Measurements from ENCODE around the gene APBB3.
A peak's percentile ranks its signal among the peaks of the same experiment; 100 is the strongest.

Gene APBB3

GRCh38 chr5:140567136-140567818 lies 2.9 kb upstream of the APBB3 start:
- H3K27ac ChIP-seq, result peak overlapping the region in 4 of 11 experiments; percentile 6 to 81 (median 43); a peak in 3 of 22 replicates
- peaks cover 7 to 27% (median 19%) of the 10 kb centered on the region in 11 experiments; a peak in 21 of 22 replicates for H3K9me3 ChIP-seq (replicated peaks in 1 of 11)
- peak overlapping the region in 2 of 11 experiments; percentile 33 to 98; a peak in 3 of 22 replicates for H3K9ac ChIP-seq
- no peak for TF ChIP-seq Cebpa-rat (IDR thresholded peaks at IDR 0.05)
- peaks cover 6 to 50% (median 23%) of the 10 kb centered on the region in 11 experiments; a peak in 20 of 22 replicates for H3K36me3 ChIP-seq
- peak overlapping the region in 5 of 11 experiments; percentile 79 to 98 (median 89); a peak in 10 of 22 replicates for H3K4me2 ChIP-seq
- peak overlapping the region in 2 of 10 experiments; percentile 21 to 63; a peak in 3 of 20 replicates for H3K4me3 ChIP-seq
- H3K27me3 ChIP-seq, result peaks cover 35 to 50% (median 47%) of the 10 kb centered on the region in 11 experiments
- peaks cover 28 to 89% (median 57%) of the 10 kb centered on the region in 10 experiments for H3K4me1 ChIP-seq
- H4K20me1 ChIP-seq, result no peaks in the 10 kb centered on the region

- TF ChIP-seq Cebpa-rat (IDR thresholded peaks at IDR 0.05), result no peak
- peaks cover 7 to 27% (median 19%) of the 10 kb centered on the region in 11 experiments; a peak in 21 of 22 replicates for H3K9me3 ChIP-seq (replicated peaks in 1 of 11)
- peaks cover 28 to 89% (median 57%) of the 10 kb centered on the region in 10 experiments for H3K4me1 ChIP-seq
- no peaks in the 10 kb centered on the region for H4K20me1 ChIP-seq
- H3K4me3 ChIP-seq, result peak overlapping the region in 3 of 10 experiments; percentile 58 to 66 (median 63); a peak in 4 of 20 replicates
- peak overlapping the region in 7 of 11 experiments; percentile 77 to 98 (median 85); a peak in 10 of 22 replicates for H3K4me2 ChIP-seq
- peaks cover 6 to 50% (median 23%) of the 10 kb centered on the region in 11 experiments; a peak in 20 of 22 replicates for H3K36me3 ChIP-seq
- peak overlapping the region in 3 of 11 experiments; percentile 79 to 98 (median 83); a peak in 3 of 22 replicates for H3K9ac ChIP-seq
- H3K27me3 ChIP-seq, result peaks cover 35 to 53% (median 48%) of the 10 kb centered on the region in 11 experiments
- H3K27ac ChIP-seq, result 0 out of 22 replicates have a peak overlapping the region, but pooled peaks of 1 of the 11 experiments have one; percentile 6
These were observed 2.3 kb upstream of the APBB3 start for GRCh38 chr5:140566665-140567064.

GRCh38 chr5:140565780-140566095 lies 1.3 kb upstream of the APBB3 start:
- Histone ChIP-seq H3K4me1 (peaks cover 28 to 88% (median 57%) of the 10 kb centered on the region in 10 experiments), H3K9ac (peak overlapping the region in 8 of 11 experiments; percentile 73 to 98 (median 80); a peak in 11 of 22 replicates), H3K4me2 (peak overlapping the region; percentile 59 to 98 (median 79)), H3K4me3 (peak overlapping the region; percentile 58 to 73 (median 64); a peak in 19 of 20 replicates), H3K36me3 (peaks cover 6 to 55% (median 23%) of the 10 kb centered on the region in 11 experiments; a peak in 20 of 22 replicates), H3K27me3 (peaks cover 35 to 53% (median 48%) of the 10 kb centered on the region in 11 experiments), H3K27ac (peak overlapping the region in 10 of 11 experiments; percentile 73 to 86 (median 80); a peak in 14 of 22 replicates), H4K20me1 (peaks cover 0 to 4% (median 0%) of the 10 kb centered on the region in 11 experiments; a peak in 1 of 22 replicates), H3K9me3 (replicated peaks in 1 of 11) (peaks cover 7 to 27% (median 19%) of the 10 kb centered on the region in 11 experiments; a peak in 21 of 22 replicates)
- TF ChIP-seq Cebpa-rat (IDR thresholded peaks at IDR 0.05), result no peak

- Histone ChIP-seq H3K36me3 (peaks cover 6 to 57% (median 23%) of the 10 kb centered on the region in 11 experiments; a peak in 20 of 22 replicates), H3K27ac (peak overlapping the region; percentile 71 to 86 (median 80)), H3K27me3 (peaks cover 35 to 53% (median 48%) of the 10 kb centered on the region in 11 experiments), H3K4me1 (peaks cover 27 to 88% (median 56%) of the 10 kb centered on the region in 10 experiments), H3K9ac (peak overlapping the region; percentile 65 to 98 (median 79)), H3K4me2 (peak overlapping the region; percentile 59 to 98 (median 79)), H3K4me3 (peak overlapping the region; percentile 58 to 73 (median 64)), H3K9me3 (replicated peaks in 1 of 11) (peaks cover 7 to 27% (median 19%) of the 10 kb centered on the region in 11 experiments; a peak in 21 of 22 replicates), H4K20me1 (peaks cover 0 to 4% (median 0%) of the 10 kb centered on the region in 11 experiments; a peak in 1 of 22 replicates)
- no peak for TF ChIP-seq Cebpa-rat (IDR thresholded peaks at IDR 0.05)
These were observed 804 bp upstream of the APBB3 start for GRCh38 chr5:140565024-140565779.

GRCh38 chr5:140563596-140563995 lies 802 bp downstream of the APBB3 start:
- Histone ChIP-seq H3K9me3 (replicated peaks in 1 of 11) (peaks cover 7 to 27% (median 19%) of the 10 kb centered on the region in 11 experiments; a peak in 21 of 22 replicates), H4K20me1 (peaks cover 0 to 12% (median 0%) of the 10 kb centered on the region in 11 experiments; a peak in 2 of 22 replicates), H3K4me3 (peak overlapping the region; percentile 58 to 73 (median 64)), H3K27ac (peak overlapping the region; percentile 71 to 86 (median 80)), H3K4me1 (peaks cover 11 to 88% (median 40%) of the 10 kb centered on the region in 10 experiments), H3K4me2 (peak overlapping the region; percentile 59 to 98 (median 79)), H3K36me3 (peaks cover 6 to 64% (median 23%) of the 10 kb centered on the region in 11 experiments; a peak in 20 of 22 replicates), H3K9ac (peak overlapping the region; percentile 65 to 98 (median 79); a peak in 21 of 22 replicates), H3K27me3 (peaks cover 35 to 53% (median 48%) of the 10 kb centered on the region in 11 experiments)
- no peak for TF ChIP-seq Cebpa-rat (IDR thresholded peaks at IDR 0.05)

GRCh38 chr5:140561753-140562523 lies 2.5 kb downstream of the APBB3 start:
- TF ChIP-seq Cebpa-rat (IDR thresholded peaks at IDR 0.05), result no peak
- Histone ChIP-seq H3K9me3 (replicated peaks in 1 of 11) (peaks cover 7 to 27% (median 19%) of the 10 kb centered on the region in 11 experiments; a peak in 21 of 22 replicates), H3K4me3 (peak overlapping the region in 3 of 10 experiments; percentile 58 to 66 (median 63); a peak in 6 of 20 replicates), H3K4me1 (peaks cover 13 to 83% (median 35%) of the 10 kb centered on the region in 10 experiments), H3K36me3 (peaks cover 6 to 57% (median 12%) of the 10 kb centered on the region in 11 experiments; a peak in 20 of 22 replicates), H4K20me1 (peaks cover 0 to 12% (median 0%) of the 10 kb centered on the region in 11 experiments; a peak in 2 of 22 replicates), H3K27ac (no peak overlapping the region; a peak in 1 of 22 replicates), H3K9ac (peak overlapping the region in 2 of 11 experiments; percentile 83 to 98; a peak in 5 of 22 replicates), H3K27me3 (peaks cover 33 to 49% (median 48%) of the 10 kb centered on the region in 11 experiments), H3K4me2 (peak overlapping the region in 4 of 11 experiments; percentile 85 to 98 (median 97); a peak in 7 of 22 replicates)

- peaks cover 0 to 65% (median 3%) of the 10 kb centered on the region in 11 experiments; a peak in 14 of 22 replicates for H3K36me3 ChIP-seq
- H3K4me1 ChIP-seq, result peaks cover 19 to 76% (median 34%) of the 10 kb centered on the region in 10 experiments
- peaks cover 7 to 22% (median 19%) of the 10 kb centered on the region in 11 experiments; a peak in 21 of 22 replicates for H3K9me3 ChIP-seq (replicated peaks in 1 of 11)
- H4K20me1 ChIP-seq, result peaks cover 0 to 16% (median 0%) of the 10 kb centered on the region in 11 experiments; a peak in 4 of 22 replicates
- peaks cover 17 to 32% (median 30%) of the 10 kb centered on the region in 11 experiments for H3K27me3 ChIP-seq
- TF ChIP-seq Cebpa-rat (IDR thresholded peaks at IDR 0.05), result no peak
- peak overlapping the region in 3 of 10 experiments; percentile 58 to 66 (median 63); a peak in 5 of 20 replicates for H3K4me3 ChIP-seq
- H3K9ac ChIP-seq, result peak overlapping the region in 2 of 11 experiments; percentile 83 to 98; a peak in 4 of 22 replicates
- peak overlapping the region in 3 of 11 experiments; percentile 97 to 98 (median 97); a peak in 6 of 22 replicates for H3K4me2 ChIP-seq
- H3K27ac ChIP-seq, result peak overlapping the region in 1 of 11 experiments; percentile 97; a peak in 1 of 22 replicates
These were observed 4.2 kb downstream of the APBB3 start for GRCh38 chr5:140560227-140560626.
